MM.1S (cell line): ENCODE measurements around the gene SMAP1.

ENCODE experiments used
- DNase-seq: peaks from one replicate; pipeline ENCODE4 v3.0.0-alpha.2; 2015
- H2AFZ ChIP-seq: fragments of 300-600 bp; sonication (generic); 2 replicates; pipeline ENCODE4 v1.6.0; 2016; ENCODE audit warnings: antibody characterized with exemption, low read length
- H3F3A ChIP-seq: fragments of 300-600 bp; sonication (generic); 2 replicates; pipeline ENCODE4 v1.6.1; 2016; ENCODE audit warnings: mild to moderate bottlenecking, antibody characterized with exemption, low read length, moderate library complexity, mixed read lengths; ENCODE audit not compliant: insufficient read depth
- H3K27ac ChIP-seq: fragments of 300-600 bp; sonication (generic); 2 replicates; pipeline ENCODE4 v1.5.1; 2016; ENCODE audit warnings: mild to moderate bottlenecking, low read length
- H3K27me3 ChIP-seq: fragments of 300-600 bp; sonication (generic); replicated peaks from 2 replicates; pipeline ENCODE4 v1.6.0; 2016; ENCODE audit warnings: low read length; ENCODE audit not compliant: insufficient read depth
- H3K36me3 ChIP-seq: fragments of 300-600 bp; sonication (generic); replicated peaks from 2 replicates; pipeline ENCODE4 v1.6.1; 2016; ENCODE audit warnings: mild to moderate bottlenecking, low read length, mixed read lengths; ENCODE audit not compliant: insufficient read depth
- H3K4me1 ChIP-seq: fragments of 300-600 bp; sonication (generic); 2 replicates; pipeline ENCODE4 v1.6.1; 2016; ENCODE audit warnings: low read length, mixed read lengths
- H3K4me2 ChIP-seq: fragments of 300-600 bp; sonication (generic); 2 replicates; pipeline ENCODE4 v1.6.0; 2016; ENCODE audit warnings: low read depth, low read length
- H3K4me3 ChIP-seq: fragments of 300-600 bp; sonication (generic); 2 replicates; pipeline ENCODE4 v1.5.1; 2016; ENCODE audit warnings: low read length, mixed read lengths
- H3K79me2 ChIP-seq: fragments of 300-600 bp; sonication (generic); 2 replicates; pipeline ENCODE4 v1.6.1; 2016; ENCODE audit warnings: mixed run types, low read length, mixed read lengths
- H3K9ac ChIP-seq: fragments of 300-600 bp; sonication (generic); 2 replicates; pipeline ENCODE4 v1.6.1; 2016; ENCODE audit warnings: low read length, mixed read lengths
- H3K9me2 ChIP-seq: fragments of 300-600 bp; sonication (generic); replicated peaks from 2 replicates; pipeline ENCODE4 v1.6.1; 2016; ENCODE audit warnings: mild to moderate bottlenecking, low read length, mixed read lengths; ENCODE audit not compliant: insufficient read depth
- H3K9me3 ChIP-seq: fragments of 300-600 bp; sonication (generic); replicated peaks from 2 replicates; pipeline ENCODE4 v1.6.1; 2016; ENCODE audit warnings: mild to moderate bottlenecking, low read length, mixed read lengths; ENCODE audit not compliant: insufficient read depth
- H4K20me1 ChIP-seq: fragments of 300-600 bp; sonication (generic); 2 replicates; pipeline ENCODE4 v1.6.1; 2016; ENCODE audit warnings: mild to moderate bottlenecking, low read length, moderate library complexity, mixed read lengths; ENCODE audit not compliant: insufficient read depth
- CTCF ChIP-seq: fragments of 300-600 bp; sonication (generic); IDR thresholded peaks from 2 replicates; pipeline ENCODE4 v1.5.1; 2016; ENCODE audit warnings: antibody characterized with exemption, low read length, mixed read lengths
- EZH2 ChIP-seq: fragments of 300-600 bp; sonication (generic); optimal IDR thresholded peaks from 2 replicates; pipeline ENCODE3; 2017; ENCODE audit warnings: low read depth, mild to moderate bottlenecking, antibody characterized with exemption, low read length, mixed read lengths
- EZH2phosphoT487 ChIP-seq: fragments of 300-600 bp; sonication (generic); IDR thresholded peaks from 2 replicates; pipeline ENCODE4 v1.6.1; 2018; ENCODE audit warnings: antibody characterized with exemption, low read length

Gene SMAP1

DNA sequence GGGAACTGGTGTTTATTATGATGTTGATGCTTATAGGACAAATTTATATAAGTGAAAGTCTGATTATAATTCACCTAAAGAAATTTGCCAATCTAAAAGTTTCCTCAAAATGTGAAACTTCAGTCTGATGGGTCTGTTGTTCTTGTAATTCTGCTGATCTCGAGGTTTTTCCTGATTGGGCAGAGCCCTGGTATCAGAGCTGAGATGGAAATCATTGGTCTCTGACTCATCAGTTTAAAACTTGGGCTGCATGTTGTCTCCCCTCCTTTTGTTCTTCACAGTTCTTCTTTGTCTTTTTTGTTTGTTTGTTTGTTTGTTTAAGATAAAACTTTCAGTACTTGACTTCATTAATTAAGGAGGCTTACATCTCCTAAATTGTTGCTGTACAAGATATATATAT, 5.9 kb downstream of the SMAP1 start:
- Histone ChIP-seq H4K20me1 (no peaks in the 10 kb centered on the region), H3K4me2 (no peak overlapping the region), H3F3A (no peaks in the 10 kb centered on the region), H3K27ac (no peak overlapping the region), H3K36me3 (no peaks in the 10 kb centered on the region), H3K4me3 (no peak overlapping the region), H3K79me2 (peaks cover 96% of the 10 kb centered on the region), H3K9me3 (no peaks in the 10 kb centered on the region), H3K9me2 (no peaks in the 10 kb centered on the region), H3K4me1 (peaks cover 24% of the 10 kb centered on the region), H2AFZ (no peak overlapping the region), H3K9ac (no peak overlapping the region), H3K27me3 (no peaks in the 10 kb centered on the region)
- peak; percentile 29 for DNase-seq
- no peak for TF ChIP-seq EZH2phosphoT487
- no peak for TF ChIP-seq CTCF
- no peak for TF ChIP-seq EZH2

- no peaks in the 10 kb centered on the region for H3F3A ChIP-seq
- H4K20me1 ChIP-seq = no peaks in the 10 kb centered on the region
- H3K27ac ChIP-seq = no peak overlapping the region
- H3K4me2 ChIP-seq = no peak overlapping the region
- no peak for TF ChIP-seq EZH2
- no peak for TF ChIP-seq CTCF
- TF ChIP-seq EZH2phosphoT487 = no peak
- no peaks in the 10 kb centered on the region for H3K36me3 ChIP-seq
- no peaks in the 10 kb centered on the region for H3K9me3 ChIP-seq
- no peak for DNase-seq
- peaks cover 96% of the 10 kb centered on the region for H3K79me2 ChIP-seq
- H3K27me3 ChIP-seq = no peaks in the 10 kb centered on the region
- H3K4me1 ChIP-seq = peaks cover 12% of the 10 kb centered on the region; the same call in 1 of the 2 replicates
- no peak overlapping the region for H3K9ac ChIP-seq
- no peaks in the 10 kb centered on the region for H3K9me2 ChIP-seq
- no peak overlapping the region for H2AFZ ChIP-seq
- H3K4me3 ChIP-seq = no peak overlapping the region
Measured at GRCh38 chr6:70675822-70676221, 8.1 kb downstream of the SMAP1 start.

DNA sequence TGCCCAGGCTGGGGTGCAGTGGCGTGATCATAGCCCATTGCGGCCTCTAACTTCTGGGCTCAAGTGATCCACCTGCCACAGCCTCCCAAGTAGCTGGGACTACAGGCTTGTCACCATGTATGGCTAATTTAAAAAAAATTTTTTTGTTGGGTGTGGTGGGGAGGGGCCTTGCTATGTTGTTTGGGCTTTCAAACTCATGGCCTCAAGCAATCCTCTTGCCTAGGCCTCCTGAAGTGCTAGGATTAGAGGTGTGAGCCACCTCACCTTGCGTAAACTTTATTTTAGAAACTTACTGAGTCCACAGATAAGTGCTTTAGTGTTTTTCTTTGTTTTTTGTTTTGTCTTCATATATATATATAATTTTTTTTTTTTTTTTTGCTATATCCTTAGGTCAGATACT, 9.1 kb downstream of the SMAP1 start:
- H3K9me2 ChIP-seq = no peaks in the 10 kb centered on the region
- no peak overlapping the region for H2AFZ ChIP-seq
- no peak overlapping the region for H3K27ac ChIP-seq
- H4K20me1 ChIP-seq = no peaks in the 10 kb centered on the region
- no peak overlapping the region for H3K4me2 ChIP-seq
- no peaks in the 10 kb centered on the region for H3K36me3 ChIP-seq
- no peaks in the 10 kb centered on the region for H3K27me3 ChIP-seq
- no peak for TF ChIP-seq CTCF
- no peak for TF ChIP-seq EZH2
- no peak for TF ChIP-seq EZH2phosphoT487
- peaks cover 12% of the 10 kb centered on the region; the same call in 1 of the 2 replicates for H3K4me1 ChIP-seq
- H3K4me3 ChIP-seq = no peak overlapping the region
- H3K9me3 ChIP-seq = no peaks in the 10 kb centered on the region
- H3F3A ChIP-seq = no peaks in the 10 kb centered on the region
- DNase-seq = no peak
- H3K9ac ChIP-seq = no peak overlapping the region
- H3K79me2 ChIP-seq = peaks cover 95% of the 10 kb centered on the region
